Neural progenitor cell (in vitro differentiated cells): Measurements from ENCODE around the gene MSI2. TPM values are rescaled to one million over a fixed set of nuclear protein-coding genes. Genes with fewer than 3 reads are reported as not detected.
A peak's percentile ranks its signal among the peaks of the same experiment; 100 is the strongest.

Experiments used
- DNase-seq: peaks from one replicate; pipeline ENCODE4 v3.0.0-alpha.2; 2016; ENCODE audit warnings: low spot score
- H2AFZ ChIP-seq: fragments of 200-600 bp; sonication (generic); replicated peaks from 2 replicates; pipeline ENCODE4 v1.6.1; 2016; ENCODE audit warnings: antibody characterized with exemption
- H3F3A ChIP-seq: fragments of 200-600 bp; sonication (generic); 2 replicates; pipeline ENCODE4 v1.6.1; 2016; ENCODE audit warnings: antibody characterized with exemption, low read depth
- H3K27ac ChIP-seq: fragments of 200-600 bp; sonication (generic); 2 replicates; pipeline ENCODE4 v1.5.1; 2016; ENCODE audit warnings: mild to moderate bottlenecking
- H3K27me3 ChIP-seq: fragments of 200-600 bp; sonication (generic); 2 replicates; pipeline ENCODE4 v1.6.1; 2016; ENCODE audit warnings: mild to moderate bottlenecking, moderate library complexity
- H3K36me3 ChIP-seq: fragments of 200-600 bp; sonication (generic); 2 replicates; pipeline ENCODE4 v1.5.1; 2016
- H3K4me1 ChIP-seq: fragments of 200-600 bp; sonication (generic); 2 replicates; pipeline ENCODE4 v1.6.1; 2016; ENCODE audit warnings: mixed run types
- H3K4me2 ChIP-seq: fragments of 200-600 bp; sonication (generic); 2 replicates; pipeline ENCODE4 v1.6.1; 2016
- H3K4me3 ChIP-seq: fragments of 200-600 bp; sonication (generic); 2 replicates; pipeline ENCODE4 v1.5.1; 2016
- H3K79me2 ChIP-seq: fragments of 200-600 bp; sonication (generic); 2 replicates; pipeline ENCODE4 v1.6.1; 2016; ENCODE audit warnings: low read depth
- H3K9ac ChIP-seq: fragments of 200-600 bp; sonication (generic); 2 replicates; pipeline ENCODE4 v1.6.1; 2016
- H3K9me3 ChIP-seq: fragments of 200-600 bp; sonication (generic); 2 replicates; pipeline ENCODE4 v1.5.1; 2016; ENCODE audit warnings: low read depth
- H4K20me1 ChIP-seq: fragments of 200-600 bp; sonication (generic); 2 replicates; pipeline ENCODE4 v1.6.1; 2016; ENCODE audit warnings: low read depth
- H3K27ac Mint-ChIP-seq: 3 replicates; pipeline ENCODE4 v1.8.0; 2021; ENCODE audit warnings: mixed read lengths
- H3K27me3 Mint-ChIP-seq: 2 replicates; pipeline ENCODE4 v1.8.0; 2022; ENCODE audit warnings: low read depth, mild to moderate bottlenecking, inconsistent platforms, moderate library complexity, mixed read lengths; ENCODE audit not compliant: insufficient read depth
- H3K36me3 Mint-ChIP-seq: 3 replicates; pipeline ENCODE4 v1.8.0; 2021; ENCODE audit warnings: mixed read lengths
- H3K4me1 Mint-ChIP-seq: 3 replicates; pipeline ENCODE4 v1.8.0; 2021; ENCODE audit warnings: mixed read lengths
- H3K4me3 Mint-ChIP-seq: 3 replicates; pipeline ENCODE4 v1.8.0; 2021; ENCODE audit warnings: mild to moderate bottlenecking, moderate library complexity, mixed read lengths
- H3K9me3 Mint-ChIP-seq: 3 replicates; pipeline ENCODE4 v1.8.0; 2020; ENCODE audit warnings: mixed read lengths
- EZH2 ChIP-seq: fragments of 200-600 bp; sonication (generic); IDR thresholded peaks from 2 replicates; pipeline ENCODE4 v1.6.1; 2017; ENCODE audit warnings: antibody characterized with exemption, mild to moderate bottlenecking, moderate library complexity
- EZH2phosphoT487 ChIP-seq: fragments of 200-600 bp; sonication (generic); IDR thresholded peaks from 2 replicates; pipeline ENCODE4 v1.6.1; 2017; ENCODE audit warnings: antibody characterized with exemption
- total RNA-seq: library from RNA; depleted of rRNA; stranded (reverse); fragments of >200 nt; gene quantifications from 2 replicates; pipeline ENCODE4 v1.2.3, GENCODE V29; 2015; ENCODE audit warnings: low replicate concordance
- TF ChIP-seq, protein P1 (sequence below): fragments of 200-600 bp; sonication (generic); IDR thresholded peaks from 2 replicates; pipeline ENCODE4 v1.5.1; 2017; ENCODE audit warnings: antibody characterized with exemption, mild to moderate bottlenecking

Gene MSI2
- total RNA-seq, 1 donor from 2014 or later: 96.9 TPM

DNA sequence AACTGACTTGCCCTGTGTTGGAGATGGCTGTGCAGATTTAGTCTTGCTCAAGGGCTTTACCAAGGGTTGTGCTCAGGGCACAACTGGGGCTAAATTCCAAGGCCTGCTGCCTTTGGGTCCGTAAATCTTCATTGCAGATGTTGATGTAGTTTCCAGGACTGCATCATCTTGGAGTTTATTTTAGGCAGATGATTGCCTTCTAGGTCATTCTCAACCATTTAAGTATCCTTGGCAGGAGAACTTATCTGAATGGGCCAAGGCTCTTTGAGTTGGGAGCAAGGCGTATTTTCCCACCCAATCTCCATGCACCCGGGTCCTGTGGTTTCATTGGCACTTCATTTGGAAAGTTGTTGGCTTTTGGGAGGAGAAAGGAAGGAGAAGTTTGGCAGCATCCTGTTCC, 200.3 kb downstream of the MSI2 start:
- Mint-ChIP-seq H3K27me3 (peaks cover 7% of the 10 kb centered on the region), H3K9me3 (no peaks in the 10 kb centered on the region), H3K36me3 (peaks cover 27% of the 10 kb centered on the region), H3K27ac (peak overlapping the region; percentile 63), H3K4me1 (peaks cover 56% of the 10 kb centered on the region), H3K4me3 (peak overlapping the region; percentile 27)
- TF ChIP-seq EZH2phosphoT487 (no peak), EZH2 (no peak)
- TF ChIP-seq, protein P1, sequence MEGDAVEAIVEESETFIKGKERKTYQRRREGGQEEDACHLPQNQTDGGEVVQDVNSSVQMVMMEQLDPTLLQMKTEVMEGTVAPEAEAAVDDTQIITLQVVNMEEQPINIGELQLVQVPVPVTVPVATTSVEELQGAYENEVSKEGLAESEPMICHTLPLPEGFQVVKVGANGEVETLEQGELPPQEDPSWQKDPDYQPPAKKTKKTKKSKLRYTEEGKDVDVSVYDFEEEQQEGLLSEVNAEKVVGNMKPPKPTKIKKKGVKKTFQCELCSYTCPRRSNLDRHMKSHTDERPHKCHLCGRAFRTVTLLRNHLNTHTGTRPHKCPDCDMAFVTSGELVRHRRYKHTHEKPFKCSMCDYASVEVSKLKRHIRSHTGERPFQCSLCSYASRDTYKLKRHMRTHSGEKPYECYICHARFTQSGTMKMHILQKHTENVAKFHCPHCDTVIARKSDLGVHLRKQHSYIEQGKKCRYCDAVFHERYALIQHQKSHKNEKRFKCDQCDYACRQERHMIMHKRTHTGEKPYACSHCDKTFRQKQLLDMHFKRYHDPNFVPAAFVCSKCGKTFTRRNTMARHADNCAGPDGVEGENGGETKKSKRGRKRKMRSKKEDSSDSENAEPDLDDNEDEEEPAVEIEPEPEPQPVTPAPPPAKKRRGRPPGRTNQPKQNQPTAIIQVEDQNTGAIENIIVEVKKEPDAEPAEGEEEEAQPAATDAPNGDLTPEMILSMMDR: no peak
- Histone ChIP-seq H3K4me3 (no peak overlapping the region), H3K4me2 (no peak overlapping the region), H3K9ac (no peak overlapping the region), H3K4me1 (peaks cover 16% of the 10 kb centered on the region), H3K27me3 (no peaks in the 10 kb centered on the region), H2AFZ (no peak overlapping the region), H3K9me3 (no peaks in the 10 kb centered on the region), H3F3A (no peaks in the 10 kb centered on the region), H3K27ac (no peak overlapping the region), H4K20me1 (peaks cover 23% of the 10 kb centered on the region), H3K36me3 (no peaks in the 10 kb centered on the region), H3K79me2 (peaks cover 43% of the 10 kb centered on the region)
- DNase-seq: no peak

DNA sequence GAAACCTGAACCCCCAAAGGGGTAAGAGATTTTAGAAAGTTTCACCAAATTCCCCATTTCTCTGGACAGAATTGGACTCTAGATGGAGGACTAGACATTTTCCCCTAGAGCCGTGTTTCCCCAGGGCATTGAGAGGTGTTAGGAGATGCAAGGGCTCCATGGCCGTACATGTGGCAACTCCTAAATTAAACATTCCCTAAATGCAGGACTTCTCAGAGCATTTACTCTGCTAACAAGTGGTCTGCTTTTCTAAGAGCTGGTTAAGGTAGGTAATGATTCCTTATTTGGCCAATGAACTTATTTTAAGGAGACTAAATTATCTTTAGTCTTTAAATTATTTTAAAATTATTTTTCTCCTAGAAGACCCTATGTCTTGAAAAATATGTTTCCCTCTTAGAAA, 200.9 kb downstream of the MSI2 start:
- H3K4me1 Mint-ChIP-seq: peaks cover 54% of the 10 kb centered on the region

DNA sequence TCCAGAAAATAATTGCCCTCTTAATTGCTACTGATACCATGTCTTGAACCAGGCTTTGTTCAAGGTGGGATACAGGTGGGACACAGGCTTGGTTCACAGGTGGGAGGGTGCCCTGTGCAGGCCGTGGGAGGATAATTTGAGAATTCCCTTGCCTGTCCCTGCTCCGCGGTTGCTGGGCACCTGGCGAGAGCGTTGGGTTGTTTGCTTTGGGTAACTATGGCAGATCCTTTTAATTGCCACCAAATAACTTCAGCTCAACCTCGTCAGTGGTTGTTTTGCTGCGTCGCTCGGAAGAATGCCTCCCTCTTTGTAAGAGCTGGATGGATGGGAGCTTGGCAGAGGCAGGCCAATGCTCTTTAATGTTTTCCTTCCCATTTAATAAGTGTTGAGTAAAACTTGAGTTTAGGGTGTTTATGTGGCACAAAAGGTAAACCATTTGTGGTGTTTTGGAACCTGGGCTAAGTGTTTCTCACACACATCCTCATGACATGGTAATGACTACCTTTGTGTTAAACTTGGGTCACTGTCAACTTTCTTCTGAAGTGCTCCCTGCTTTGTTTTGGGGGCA, 202.5 kb downstream of the MSI2 start:
- no peak for DNase-seq
- Mint-ChIP-seq H3K9me3 (no peaks in the 10 kb centered on the region), H3K4me1 (peaks cover 69% of the 10 kb centered on the region), H3K27me3 (peaks cover 11% of the 10 kb centered on the region), H3K36me3 (peaks cover 30% of the 10 kb centered on the region), H3K27ac (peak overlapping the region; percentile 83), H3K4me3 (no peak overlapping the region)
- Histone ChIP-seq H3K27me3 (no peaks in the 10 kb centered on the region), H3K79me2 (peaks cover 64% of the 10 kb centered on the region), H3K9me3 (no peaks in the 10 kb centered on the region), H3K4me1 (peaks cover 27% of the 10 kb centered on the region), H2AFZ (no peak overlapping the region), H3K4me2 (no peak overlapping the region), H3K9ac (no peak overlapping the region), H3K36me3 (no peaks in the 10 kb centered on the region), H3K27ac (no peak overlapping the region), H4K20me1 (peaks cover 34% of the 10 kb centered on the region), H3F3A (no peaks in the 10 kb centered on the region), H3K4me3 (no peak overlapping the region)
- no peak for TF ChIP-seq EZH2
- no peak for TF ChIP-seq EZH2phosphoT487

More for the DNA sequence above, 200.9 kb downstream of the MSI2 start:
- H4K20me1 ChIP-seq: peaks cover 26% of the 10 kb centered on the region
- no peaks in the 10 kb centered on the region for H3K9me3 ChIP-seq
- H3K27ac Mint-ChIP-seq: no peak overlapping the region
- H3K9me3 Mint-ChIP-seq: no peaks in the 10 kb centered on the region
- TF ChIP-seq EZH2 (no peak), EZH2phosphoT487 (no peak)
- TF ChIP-seq, protein P1: no peak
- DNase-seq: no peak
- H2AFZ ChIP-seq: no peak overlapping the region
- H3K36me3 Mint-ChIP-seq: peaks cover 26% of the 10 kb centered on the region
- H3K27me3 Mint-ChIP-seq: peaks cover 8% of the 10 kb centered on the region
- no peak overlapping the region for H3K4me2 ChIP-seq
- H3K9ac ChIP-seq: no peak overlapping the region
- H3K4me3 Mint-ChIP-seq: no peak overlapping the region
- peaks cover 17% of the 10 kb centered on the region for H3K4me1 ChIP-seq
- H3K4me3 ChIP-seq: no peak overlapping the region
- H3K27ac ChIP-seq: no peak overlapping the region
- H3K27me3 ChIP-seq: no peaks in the 10 kb centered on the region
- H3K79me2 ChIP-seq: peaks cover 49% of the 10 kb centered on the region
- H3K36me3 ChIP-seq: no peaks in the 10 kb centered on the region
- no peaks in the 10 kb centered on the region for H3F3A ChIP-seq

DNA sequence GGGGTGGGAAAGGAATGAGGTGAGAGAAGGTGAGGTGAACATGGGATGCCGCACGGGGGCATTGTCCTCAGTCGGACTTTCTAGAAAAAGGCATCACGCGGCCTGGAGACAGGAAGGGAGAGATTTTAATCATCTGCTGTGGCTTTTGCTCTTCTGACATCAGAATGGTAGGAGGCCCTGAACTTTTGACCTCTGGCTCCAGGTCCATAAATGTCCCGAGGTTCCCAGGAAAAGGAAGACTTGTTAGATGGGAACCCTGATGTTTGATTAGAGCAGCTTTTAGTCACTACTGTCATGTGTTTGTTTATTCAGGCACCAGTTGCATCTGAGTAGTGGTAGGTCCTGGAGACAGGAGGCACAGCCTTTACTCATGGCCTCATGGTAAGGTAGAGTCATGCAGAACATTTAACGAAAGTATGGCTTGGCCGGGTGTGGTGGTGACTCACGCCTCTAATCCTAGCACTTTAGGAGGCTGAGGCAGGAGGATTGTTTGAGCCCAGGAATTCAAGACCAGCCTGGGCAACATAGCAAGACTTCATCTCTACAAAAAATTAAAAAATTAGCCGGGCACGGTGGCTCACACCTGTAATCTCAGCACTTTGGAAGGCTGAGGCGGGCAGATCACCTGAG, 203.1 kb downstream of the MSI2 start:
- Histone ChIP-seq H4K20me1 (peaks cover 39% of the 10 kb centered on the region), H3K27ac (no peak overlapping the region), H3K4me3 (no peak overlapping the region), H3K9me3 (no peaks in the 10 kb centered on the region), H3K27me3 (no peaks in the 10 kb centered on the region), H3K36me3 (no peaks in the 10 kb centered on the region), H2AFZ (no peak overlapping the region), H3K4me2 (no peak overlapping the region), H3F3A (peaks cover 2% of the 10 kb centered on the region), H3K4me1 (peaks cover 27% of the 10 kb centered on the region), H3K9ac (no peak overlapping the region), H3K79me2 (peaks cover 70% of the 10 kb centered on the region)
- peaks cover 11% of the 10 kb centered on the region for H3K27me3 Mint-ChIP-seq
- DNase-seq: no peak
- no peak overlapping the region for H3K4me3 Mint-ChIP-seq
- peaks cover 32% of the 10 kb centered on the region for H3K36me3 Mint-ChIP-seq
- H3K9me3 Mint-ChIP-seq: no peaks in the 10 kb centered on the region
- H3K27ac Mint-ChIP-seq: peak overlapping the region; percentile 83
- H3K4me1 Mint-ChIP-seq: peaks cover 73% of the 10 kb centered on the region
- TF ChIP-seq, protein P1: no peak
- no peak for TF ChIP-seq EZH2
- TF ChIP-seq EZH2phosphoT487: no peak
